GM23248 (cell line): Measurements from ENCODE around the gene FRMD3. TPM values are rescaled to one million over a fixed set of nuclear protein-coding genes. Genes with fewer than 3 reads are reported as not detected.
A peak's percentile ranks its signal among the peaks of the same experiment; 100 is the strongest.

Source experiments
- DNase-seq: peaks from one replicate; pipeline ENCODE4 v3.0.0-alpha.2; 2015
- H2AFZ ChIP-seq: fragments of 200-600 bp; sonication (generic); 2 replicates; pipeline ENCODE4 v1.6.1; 2016; ENCODE audit warnings: antibody characterized with exemption
- H3F3A ChIP-seq: fragments of 200-600 bp; sonication (generic); 2 replicates; pipeline ENCODE4 v1.6.1; 2016; ENCODE audit warnings: mild to moderate bottlenecking, antibody characterized with exemption, mixed run types; ENCODE audit not compliant: insufficient read depth
- H3K27ac ChIP-seq: fragments of 200-600 bp; sonication (generic); 2 replicates; pipeline ENCODE4 v1.5.1; 2016; ENCODE audit warnings: mild to moderate bottlenecking
- H3K27me3 ChIP-seq: fragments of 200-600 bp; sonication (generic); replicated peaks from 2 replicates; pipeline ENCODE4 v1.6.1; 2016; ENCODE audit warnings: mild to moderate bottlenecking; ENCODE audit not compliant: insufficient read depth
- H3K36me3 ChIP-seq: fragments of 200-600 bp; sonication (generic); 2 replicates; pipeline ENCODE4 v1.6.1; 2016; ENCODE audit warnings: low read depth, mild to moderate bottlenecking
- H3K4me1 ChIP-seq: fragments of 200-600 bp; sonication (generic); 2 replicates; pipeline ENCODE4 v1.6.1; 2016; ENCODE audit warnings: mild to moderate bottlenecking; ENCODE audit not compliant: insufficient read depth
- H3K4me2 ChIP-seq: fragments of 200-600 bp; sonication (generic); one replicate; pipeline ENCODE4 v1.6.1; 2016; ENCODE audit warnings: mild to moderate bottlenecking; ENCODE audit not compliant: unreplicated experiment
- H3K4me3 ChIP-seq: fragments of 200-600 bp; sonication (generic); 2 replicates; pipeline ENCODE4 v1.5.1; 2016; ENCODE audit warnings: mild to moderate bottlenecking
- H3K79me2 ChIP-seq: fragments of 200-600 bp; sonication (generic); 2 replicates; pipeline ENCODE4 v1.6.1; 2016; ENCODE audit warnings: mild to moderate bottlenecking; ENCODE audit not compliant: insufficient read depth
- H3K9ac ChIP-seq: fragments of 200-600 bp; sonication (generic); 2 replicates; pipeline ENCODE4 v1.6.1; 2016; ENCODE audit warnings: mild to moderate bottlenecking
- H3K9me2 ChIP-seq: fragments of 200-600 bp; sonication (generic); 2 replicates; pipeline ENCODE4 v1.6.1; 2016; ENCODE audit warnings: mixed run types, mild to moderate bottlenecking, moderate library complexity; ENCODE audit not compliant: insufficient read depth
- H3K9me3 ChIP-seq: fragments of 200-600 bp; sonication (generic); one replicate; pipeline ENCODE4 v1.6.1; 2017; ENCODE audit warnings: low read depth
- H4K20me1 ChIP-seq: fragments of 200-600 bp; sonication (generic); 2 replicates; pipeline ENCODE4 v1.6.0; 2016; ENCODE audit not compliant: insufficient read depth
- EZH2 ChIP-seq: fragments of 200-600 bp; sonication (generic); IDR thresholded peaks from 2 replicates; pipeline ENCODE4 v1.6.1; 2018; ENCODE audit warnings: antibody characterized with exemption, mild to moderate bottlenecking; ENCODE audit not compliant: insufficient read depth, poor library complexity, severe bottlenecking
- EZH2phosphoT487 ChIP-seq: fragments of 200-600 bp; sonication (generic); IDR thresholded peaks from 2 replicates; pipeline ENCODE4 v1.6.1; 2018; ENCODE audit warnings: antibody characterized with exemption, moderate library complexity, mild to moderate bottlenecking, low read depth; ENCODE audit not compliant: insufficient read depth
- WGBS, 2 experiments: methylation state at CpG; one replicate each; pipeline ENCODE4 v1.1.6; 2015 to 2017; ENCODE audit warnings: low lambda C conversion rate in 2 of 2, low coverage in 1 of 2; ENCODE audit errors: missing lambda C conversion rate in 2 of 2; 5-methylcytosine and 5-hydroxymethylcytosine counted together
- in situ Hi-C: fragments of 300-500 bp; cut with MboI; formaldehyde crosslinking; loops from 2 replicates; pipeline ENCODE4 v1.15.0; 2020
- polyA plus RNA-seq: library from polyadenylated mRNA; unstranded; fragments of >200 nt; fragmentation: Nextera tagmentation; extraction: Ambion mirVana; gene quantifications from 2 replicates; pipeline ENCODE4 v1.2.1, GENCODE V29; 2016
- total RNA-seq: library from RNA; depleted of rRNA; stranded (reverse); fragments of >200 nt; shearing (Covaris generic); gene quantifications from 2 replicates; pipeline ENCODE4 v1.2.3, GENCODE V29; 2014

The FRMD3 gene
- total and polyA plus RNA-seq, 2 experiments from 2014 or later, result 0.32 to 0.66 TPM

- WGBS, 2 experiments, result 94 to 98% methylated on average over 5 of the region's 5 CpGs
- DNase-seq, result no peak
- no peaks in the 10 kb centered on the region for H3K79me2 ChIP-seq
- H3K27ac ChIP-seq, result no peak overlapping the region
- no peaks in the 10 kb centered on the region for H3K36me3 ChIP-seq
- no peaks in the 10 kb centered on the region for H3F3A ChIP-seq
- no peak overlapping the region for H2AFZ ChIP-seq
- no peaks in the 10 kb centered on the region for H3K9me3 ChIP-seq
- in situ Hi-C loops, result no loop called here
- H4K20me1 ChIP-seq, result no peaks in the 10 kb centered on the region
- H3K4me1 ChIP-seq, result no peaks in the 10 kb centered on the region
- no peaks in the 10 kb centered on the region for H3K27me3 ChIP-seq
- H3K9me2 ChIP-seq, result no peaks in the 10 kb centered on the region
- H3K4me3 ChIP-seq, result no peak overlapping the region
- TF ChIP-seq EZH2 (no peak), EZH2phosphoT487 (no peak)
- no peak overlapping the region for H3K4me2 ChIP-seq
- H3K9ac ChIP-seq, result no peak overlapping the region
Measured at GRCh38 chr9:83448626-83449025, 89.6 kb downstream of the FRMD3 start.

DNA sequence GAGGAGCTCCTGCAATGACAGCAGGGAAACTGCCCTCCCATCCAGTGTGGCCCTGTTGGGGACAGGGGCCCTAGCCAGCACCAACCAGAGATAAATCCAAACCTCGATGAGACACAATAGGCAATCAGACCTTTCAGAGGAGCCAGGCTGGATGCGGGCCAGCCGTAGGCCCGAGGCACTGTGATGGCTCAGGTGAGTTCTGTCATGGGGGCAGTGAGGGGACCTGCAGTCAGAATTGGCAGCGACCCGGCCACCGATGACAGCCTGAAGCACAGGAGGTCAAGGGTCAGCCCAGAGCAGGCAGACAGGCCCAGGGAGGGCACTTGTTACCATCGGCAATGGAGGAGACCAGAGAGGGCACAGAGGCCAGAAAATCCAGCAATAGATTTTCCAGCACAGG lies 90.8 kb downstream of the FRMD3 start:
- DNase-seq, result no peak
- Histone ChIP-seq H3K9me2 (no peaks in the 10 kb centered on the region), H3K9ac (no peak overlapping the region), H3K9me3 (no peaks in the 10 kb centered on the region), H3K36me3 (no peaks in the 10 kb centered on the region), H3K4me2 (no peak overlapping the region), H3K4me3 (no peak overlapping the region), H3K79me2 (no peaks in the 10 kb centered on the region), H2AFZ (no peak overlapping the region), H4K20me1 (no peaks in the 10 kb centered on the region), H3K4me1 (no peaks in the 10 kb centered on the region), H3F3A (no peaks in the 10 kb centered on the region), H3K27me3 (no peaks in the 10 kb centered on the region), H3K27ac (no peak overlapping the region)
- in situ Hi-C loops, result no loop called here
- no peak for TF ChIP-seq EZH2
- TF ChIP-seq EZH2phosphoT487, result no peak
- WGBS, 2 experiments, result 85 to 88% methylated on average over 8 of the region's 8 CpGs

- WGBS, 2 experiments, result 93 to 95% methylated on average over 6 of the region's 6 CpGs
- Histone ChIP-seq H3K27ac (no peak overlapping the region), H3K27me3 (no peaks in the 10 kb centered on the region), H3K4me3 (no peak overlapping the region), H3K79me2 (no peaks in the 10 kb centered on the region), H4K20me1 (no peaks in the 10 kb centered on the region), H2AFZ (no peak overlapping the region), H3F3A (no peaks in the 10 kb centered on the region), H3K9ac (no peak overlapping the region), H3K9me2 (no peaks in the 10 kb centered on the region), H3K4me2 (no peak overlapping the region), H3K4me1 (no peaks in the 10 kb centered on the region), H3K36me3 (no peaks in the 10 kb centered on the region), H3K9me3 (no peaks in the 10 kb centered on the region)
- no peak for DNase-seq
- TF ChIP-seq EZH2 (no peak), EZH2phosphoT487 (no peak)
- in situ Hi-C loops, result no loop called here
Measured at GRCh38 chr9:83445703-83446265, 92.4 kb downstream of the FRMD3 start.

DNA sequence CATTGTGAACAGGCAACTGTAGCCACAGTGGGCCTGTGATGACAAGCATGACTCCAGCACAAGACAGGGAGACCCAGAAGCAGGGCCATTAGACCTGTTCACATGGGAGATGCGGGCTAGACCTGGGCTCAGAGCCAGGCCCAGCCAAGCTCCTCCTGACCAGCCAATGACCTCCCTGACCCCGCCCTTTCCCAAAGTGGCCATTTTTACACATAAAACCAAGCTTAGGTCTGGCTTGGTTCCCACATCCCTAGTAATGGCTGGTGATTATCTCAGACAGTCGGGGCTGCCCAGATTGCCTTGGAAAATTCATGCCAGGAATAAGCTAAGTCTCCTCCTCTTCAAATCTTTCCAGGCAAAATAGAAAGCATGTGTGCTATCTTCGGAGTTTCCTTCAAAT lies 94.1 kb downstream of the FRMD3 start:
- H2AFZ ChIP-seq, result no peak overlapping the region
- H3K9ac ChIP-seq, result no peak overlapping the region
- no peaks in the 10 kb centered on the region for H3K9me3 ChIP-seq
- no peaks in the 10 kb centered on the region for H4K20me1 ChIP-seq
- no peaks in the 10 kb centered on the region for H3K9me2 ChIP-seq
- peak; percentile 16 for DNase-seq
- 22 to 29% methylated on average over 4 of the region's 4 CpGs for WGBS, 2 experiments
- H3K36me3 ChIP-seq, result no peaks in the 10 kb centered on the region
- H3K79me2 ChIP-seq, result no peaks in the 10 kb centered on the region
- no peak overlapping the region for H3K4me3 ChIP-seq
- in situ Hi-C loops, result no loop called here
- no peak overlapping the region for H3K4me2 ChIP-seq
- H3K27ac ChIP-seq, result no peak overlapping the region
- H3K4me1 ChIP-seq, result no peaks in the 10 kb centered on the region
- no peak for TF ChIP-seq EZH2phosphoT487
- TF ChIP-seq EZH2, result no peak
- no peaks in the 10 kb centered on the region for H3K27me3 ChIP-seq
- no peaks in the 10 kb centered on the region for H3F3A ChIP-seq

DNA sequence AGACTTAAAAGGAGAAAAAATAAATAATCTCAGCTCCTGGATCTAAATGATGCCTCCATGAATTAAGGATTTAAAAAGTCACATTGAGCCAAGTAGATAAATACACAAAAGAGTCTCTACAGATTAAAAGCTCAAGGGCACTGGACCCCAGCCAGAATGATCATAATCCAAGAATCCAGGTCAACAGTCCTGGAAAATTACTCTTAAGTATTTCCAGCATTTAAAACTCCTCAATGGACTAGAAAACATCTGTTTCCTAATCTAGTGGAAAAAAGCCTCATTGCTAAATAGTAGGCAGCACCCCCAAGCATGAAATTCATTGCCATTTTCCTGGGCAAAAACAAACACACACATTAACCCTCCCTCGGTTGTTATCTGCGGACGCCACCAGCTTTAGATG lies 96.8 kb downstream of the FRMD3 start:
- TF ChIP-seq EZH2, result no peak
- TF ChIP-seq EZH2phosphoT487, result no peak
- Histone ChIP-seq H3K36me3 (no peaks in the 10 kb centered on the region), H3K4me2 (no peak overlapping the region), H3K27ac (no peak overlapping the region), H3K9me2 (no peaks in the 10 kb centered on the region), H3F3A (no peaks in the 10 kb centered on the region), H3K9ac (no peak overlapping the region), H3K27me3 (no peaks in the 10 kb centered on the region), H3K9me3 (no peaks in the 10 kb centered on the region), H3K4me1 (no peaks in the 10 kb centered on the region), H3K79me2 (no peaks in the 10 kb centered on the region), H3K4me3 (no peak overlapping the region), H2AFZ (no peak overlapping the region), H4K20me1 (no peaks in the 10 kb centered on the region)
- WGBS, 2 experiments, result 83 to 93% methylated on average over 3 of the region's 3 CpGs
- no peak for DNase-seq
- in situ Hi-C loops, result no loop called here
